Smooth muscle cell (in vitro differentiated cells): Measurements from ENCODE around the gene HTR3E. TPM values are rescaled to one million over a fixed set of nuclear protein-coding genes. Genes with fewer than 3 reads are reported as not detected.

Source experiments
- DNase-seq: peaks from one replicate; lab custom pipeline; 2025; ENCODE audit not compliant: unreplicated experiment; lab: John Stamatoyannopoulos, UW
- H2AFZ ChIP-seq: fragments of 200-600 bp; sonication (generic); 2 replicates; pipeline ENCODE4 v1.6.0; 2016; ENCODE audit warnings: antibody characterized with exemption, low read depth, mild to moderate bottlenecking
- H3F3A ChIP-seq: fragments of 200-600 bp; sonication (generic); 2 replicates; pipeline ENCODE4 v1.6.0; 2017; ENCODE audit warnings: antibody characterized with exemption, low read depth
- H3K27ac ChIP-seq: fragments of 200-600 bp; sonication (generic); 2 replicates; pipeline ENCODE4 v1.5.1; 2016; ENCODE audit warnings: low read depth, mild to moderate bottlenecking
- H3K27me3 ChIP-seq: fragments of 200-600 bp; sonication (generic); 2 replicates; pipeline ENCODE4 v1.6.1; 2016; ENCODE audit warnings: low read depth, mild to moderate bottlenecking
- H3K36me3 ChIP-seq: fragments of 200-600 bp; sonication (generic); 2 replicates; pipeline ENCODE4 v1.5.1; 2016; ENCODE audit warnings: low read depth
- H3K4me1 ChIP-seq: fragments of 200-600 bp; sonication (generic); 2 replicates; pipeline ENCODE4 v1.5.1; 2016; ENCODE audit warnings: low read depth
- H3K4me2 ChIP-seq: fragments of 200-600 bp; sonication (generic); 2 replicates; pipeline ENCODE4 v1.6.0; 2016; ENCODE audit warnings: mild to moderate bottlenecking
- H3K4me3 ChIP-seq: fragments of 200-600 bp; sonication (generic); 2 replicates; pipeline ENCODE4 v1.5.1; 2016; ENCODE audit warnings: mild to moderate bottlenecking
- H3K79me2 ChIP-seq: fragments of 200-600 bp; sonication (generic); 2 replicates; pipeline ENCODE4 v1.6.0; 2016; ENCODE audit warnings: low read depth, mild to moderate bottlenecking
- H3K9ac ChIP-seq: fragments of 200-600 bp; sonication (generic); 2 replicates; pipeline ENCODE4 v1.6.0; 2016; ENCODE audit warnings: low read depth
- H3K9me3 ChIP-seq: fragments of 200-600 bp; sonication (generic); replicated peaks from 2 replicates; pipeline ENCODE4 v1.5.1; 2016; ENCODE audit warnings: low read depth
- H4K20me1 ChIP-seq: fragments of 200-600 bp; sonication (generic); 2 replicates; pipeline ENCODE4 v1.6.0; 2016; ENCODE audit warnings: low read depth
- WGBS: methylation state at CpG from one replicate; pipeline ENCODE4 v1.1.7; 2016; ENCODE audit warnings: low lambda C conversion rate; 5-methylcytosine and 5-hydroxymethylcytosine counted together
- polyA plus RNA-seq: library from polyadenylated mRNA; unstranded; fragments of >200 nt; fragmentation: Nextera tagmentation; extraction: Ambion mirVana; gene quantifications from 2 replicates; pipeline ENCODE4 v1.2.1, GENCODE V29; 2016
- total RNA-seq: library from RNA; depleted of rRNA; stranded (reverse); fragments of >200 nt; gene quantifications from 2 replicates; pipeline ENCODE4 v1.2.3, GENCODE V29; 2014
- TF ChIP-seq, protein P1 (sequence below): fragments of 200-600 bp; sonication (generic); IDR thresholded peaks from 2 replicates; pipeline ENCODE4 v1.5.1; 2017; ENCODE audit warnings: borderline replicate concordance, mild to moderate bottlenecking, antibody characterized with exemption; ENCODE audit not compliant: insufficient read depth, poor library complexity, severe bottlenecking

Gene HTR3E
- total and polyA plus RNA-seq, 2 experiments from 2014 or later, result not detected

DNA sequence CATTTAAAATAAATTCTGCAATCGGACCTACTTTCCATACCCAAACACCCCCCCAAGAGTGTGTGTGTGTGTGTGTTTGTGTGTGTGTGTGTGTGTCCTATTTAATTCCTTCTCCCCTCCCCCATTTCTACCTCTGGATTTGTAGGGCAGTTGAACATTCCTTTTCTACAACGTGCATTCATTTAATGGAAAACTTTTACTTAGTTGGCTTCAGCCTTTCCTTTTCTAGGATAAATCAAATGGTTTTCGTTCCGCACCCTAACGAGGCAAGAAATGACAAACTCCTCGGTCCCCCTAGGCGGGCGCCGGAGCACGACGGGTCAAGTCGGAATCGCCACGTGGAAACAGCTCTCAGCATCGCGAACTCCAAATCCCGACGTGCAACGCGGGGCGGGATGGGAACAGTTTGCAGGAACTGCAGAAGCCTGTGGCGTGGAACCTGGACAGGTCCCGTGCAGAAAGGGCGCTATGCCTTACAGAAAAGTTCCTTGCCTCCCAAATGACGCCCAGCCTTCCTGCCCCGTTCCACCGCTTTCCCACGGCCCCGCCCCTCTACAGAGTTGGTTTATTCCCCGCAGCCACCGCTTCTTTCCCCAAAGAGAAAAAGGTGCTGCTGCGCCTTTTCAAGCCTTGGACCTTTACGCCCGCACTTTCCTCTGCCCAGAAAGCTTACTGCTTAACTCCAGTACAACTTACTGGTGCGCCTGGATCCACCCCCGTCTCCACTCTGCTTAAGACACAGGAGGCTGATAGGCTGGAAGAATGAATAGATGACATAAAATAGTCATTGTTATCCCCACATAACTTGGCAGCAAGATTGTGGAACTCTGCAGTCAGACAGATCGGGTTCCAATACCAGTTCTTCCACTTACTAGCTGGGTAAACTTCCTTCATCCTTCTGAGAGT lies 37.2 kb downstream of the HTR3E start:
- Histone ChIP-seq H3F3A (peaks cover 7% of the 10 kb centered on the region), H3K9ac (no peak overlapping the region), H3K27me3 (no peaks in the 10 kb centered on the region), H3K79me2 (peaks cover 36% of the 10 kb centered on the region), H3K4me3 (peak overlapping the region; percentile 81), H3K27ac (peak overlapping the region; percentile 21), H3K4me1 (peaks cover 11% of the 10 kb centered on the region), H3K4me2 (peak overlapping the region; percentile 86), H2AFZ (peak overlapping the region; percentile 97), H4K20me1 (peaks cover 8% of the 10 kb centered on the region), H3K9me3 (no peaks in the 10 kb centered on the region), H3K36me3 (no peaks in the 10 kb centered on the region)
- 1% methylated on average over 37 of the region's 37 CpGs for WGBS
- TF ChIP-seq, protein P1, sequence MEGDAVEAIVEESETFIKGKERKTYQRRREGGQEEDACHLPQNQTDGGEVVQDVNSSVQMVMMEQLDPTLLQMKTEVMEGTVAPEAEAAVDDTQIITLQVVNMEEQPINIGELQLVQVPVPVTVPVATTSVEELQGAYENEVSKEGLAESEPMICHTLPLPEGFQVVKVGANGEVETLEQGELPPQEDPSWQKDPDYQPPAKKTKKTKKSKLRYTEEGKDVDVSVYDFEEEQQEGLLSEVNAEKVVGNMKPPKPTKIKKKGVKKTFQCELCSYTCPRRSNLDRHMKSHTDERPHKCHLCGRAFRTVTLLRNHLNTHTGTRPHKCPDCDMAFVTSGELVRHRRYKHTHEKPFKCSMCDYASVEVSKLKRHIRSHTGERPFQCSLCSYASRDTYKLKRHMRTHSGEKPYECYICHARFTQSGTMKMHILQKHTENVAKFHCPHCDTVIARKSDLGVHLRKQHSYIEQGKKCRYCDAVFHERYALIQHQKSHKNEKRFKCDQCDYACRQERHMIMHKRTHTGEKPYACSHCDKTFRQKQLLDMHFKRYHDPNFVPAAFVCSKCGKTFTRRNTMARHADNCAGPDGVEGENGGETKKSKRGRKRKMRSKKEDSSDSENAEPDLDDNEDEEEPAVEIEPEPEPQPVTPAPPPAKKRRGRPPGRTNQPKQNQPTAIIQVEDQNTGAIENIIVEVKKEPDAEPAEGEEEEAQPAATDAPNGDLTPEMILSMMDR, result no peak
- DNase-seq, result peak; percentile 31

DNA sequence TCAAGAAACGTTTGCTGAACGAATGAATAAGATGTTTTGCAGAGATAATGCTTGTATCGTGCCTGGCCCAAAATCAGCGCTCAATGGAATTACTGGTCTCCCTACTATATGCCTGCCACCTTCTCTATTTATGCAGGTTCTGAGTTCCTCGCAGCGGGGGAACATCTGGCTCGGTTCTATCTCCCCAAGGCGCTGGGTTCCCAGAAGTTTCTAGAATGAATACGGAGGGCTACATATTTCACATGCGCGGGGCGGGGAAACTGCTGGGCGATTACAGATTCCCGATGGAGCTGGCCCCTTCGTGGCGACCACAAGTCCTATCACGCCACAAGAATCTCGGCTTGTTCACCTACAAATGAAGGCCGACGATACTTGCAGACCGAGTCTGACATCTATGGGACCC lies 37.9 kb downstream of the HTR3E start:
- Histone ChIP-seq H3K79me2 (peaks cover 42% of the 10 kb centered on the region), H3F3A (peaks cover 7% of the 10 kb centered on the region), H3K9me3 (no peaks in the 10 kb centered on the region), H3K36me3 (no peaks in the 10 kb centered on the region), H3K9ac (peak overlapping the region; percentile 82), H2AFZ (peak overlapping the region; percentile 97), H3K4me3 (peak overlapping the region; percentile 81), H3K27ac (peak overlapping the region; percentile 21), H4K20me1 (peaks cover 8% of the 10 kb centered on the region), H3K4me1 (peaks cover 11% of the 10 kb centered on the region), H3K4me2 (peak overlapping the region; percentile 86), H3K27me3 (no peaks in the 10 kb centered on the region)
- WGBS, result under 1% methylated on average over 21 of the region's 21 CpGs
- TF ChIP-seq, protein P1, result no peak
- DNase-seq, result no peak

GRCh38 chr3:184135149-184135910 lies 38.5 kb downstream of the HTR3E start, which contains the start of gene EIF2B5:
TSS of gene EIF2B5 (plus strand) at chr3:184135358. CDS start at chr3:184135386, 28 bp downstream.
- Histone ChIP-seq H3K4me2 (peak within 1 kb of the TSS; percentile 86), H3K4me3 (peak within 1 kb of the TSS; percentile 81), H4K20me1 (peaks cover 8% of the 10 kb centered on the region), H3K27ac (peak within 1 kb of the TSS; percentile 21), H2AFZ (peak within 1 kb of the TSS; percentile 97), H3F3A (peaks cover 7% of the 10 kb centered on the region), H3K27me3 (no peaks in the 10 kb centered on the region), H3K36me3 (no peaks in the 10 kb centered on the region), H3K79me2 (peaks cover 46% of the 10 kb centered on the region), H3K9ac (peak within 1 kb of the TSS; percentile 82), H3K9me3 (no peaks in the 10 kb centered on the region), H3K4me1 (peaks cover 11% of the 10 kb centered on the region)
- peak; percentile 75 for DNase-seq
- 1% methylated on average over 53 of the region's 56 CpGs for WGBS
- TF ChIP-seq, protein P1, result peak; percentile 35
